Measurements from ENCODE around the gene ZFP30. TPM values are rescaled to one million over a fixed set of nuclear protein-coding genes. Genes with fewer than 3 reads are reported as not detected.
A peak's percentile ranks its signal among the peaks of the same experiment; 100 is the strongest.

The ZFP30 gene
- total RNA-seq, 1 experiment from 2014 or later, result 15.5 TPM

DNA sequence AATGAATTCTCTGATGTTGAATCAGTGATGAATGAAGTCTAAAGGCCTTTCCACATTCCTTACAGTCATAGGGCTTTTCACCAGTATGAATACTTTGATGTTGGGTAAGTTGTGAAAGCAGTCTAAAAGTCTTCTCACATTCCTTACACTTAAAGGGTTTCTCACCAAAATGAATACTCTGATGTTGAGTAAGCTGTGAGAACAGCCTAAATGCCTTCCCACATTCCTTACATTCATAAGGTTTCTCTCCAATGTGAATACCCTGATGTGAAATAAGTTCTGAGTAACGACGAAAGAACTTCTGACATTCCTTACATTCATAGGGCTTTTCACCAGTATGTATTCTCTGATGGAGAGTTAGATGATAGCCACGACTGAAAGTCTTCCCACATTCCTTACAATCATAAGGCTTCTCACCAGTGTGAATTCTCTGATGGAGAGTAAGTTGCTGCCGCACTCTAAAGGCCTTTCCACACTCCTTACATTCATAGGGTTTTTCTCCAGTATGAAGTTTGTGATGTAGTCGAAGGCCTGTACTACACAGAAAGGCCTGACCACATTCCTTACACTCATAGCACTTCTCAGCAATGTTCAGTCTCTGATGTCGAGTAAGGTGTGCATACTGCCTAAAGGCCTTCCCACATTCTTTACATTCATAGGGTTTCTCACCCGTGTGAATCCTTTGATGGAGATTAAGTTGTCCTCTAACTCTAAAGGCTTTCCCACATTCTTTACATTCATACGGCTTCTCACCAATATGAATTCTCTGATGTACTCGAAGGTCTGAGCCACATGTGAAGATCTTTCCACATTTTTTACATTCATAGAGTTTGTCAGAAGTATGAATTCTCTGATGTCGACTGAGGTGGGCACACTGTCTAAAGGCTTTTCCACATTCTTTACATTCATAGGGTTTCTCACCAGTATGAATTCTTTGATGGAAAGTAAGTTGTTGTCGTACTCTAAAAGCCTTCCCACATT lies 19.9 kb downstream of the ZFP30 start:
- Histone ChIP-seq H3K9me3 (peaks cover 70% of the 10 kb centered on the region), H3K4me1 (no peaks in the 10 kb centered on the region), H3K27me3 (replicated peaks; ENCODE audit: control insufficient read depth, insufficient read depth, low read length) (no peaks in the 10 kb centered on the region), H3K4me3 (ENCODE audit: low read depth, low read length) (no peak overlapping the region), H3K36me3 (ENCODE audit: control insufficient read depth, insufficient read depth, low read length) (peaks cover 3% of the 10 kb centered on the region; the same call in 1 of the 2 replicates)
- DNase-seq, result no peak
- H3K4me1 Mint-ChIP-seq (ENCODE audit: low read depth, unreplicated experiment), result peaks cover 7% of the 10 kb centered on the region
- no peaks in the 10 kb centered on the region for H3K27me3 Mint-ChIP-seq (ENCODE audit: insufficient read depth, unreplicated experiment)
- ChIA-PET POLR2A (interaction anchor here (0.5 kb wide), 1 partner anchor 265 kb away, joined by 4 read pairs; the partner anchor contains the start of gene ZNF527), CTCF (no interaction called here)
- H3K4me3 Mint-ChIP-seq (ENCODE audit: unreplicated experiment), result no peak overlapping the region
- peaks cover 58% of the 10 kb centered on the region for H3K9me3 Mint-ChIP-seq (ENCODE audit: unreplicated experiment)
- TF ChIP-seq, protein P1, sequence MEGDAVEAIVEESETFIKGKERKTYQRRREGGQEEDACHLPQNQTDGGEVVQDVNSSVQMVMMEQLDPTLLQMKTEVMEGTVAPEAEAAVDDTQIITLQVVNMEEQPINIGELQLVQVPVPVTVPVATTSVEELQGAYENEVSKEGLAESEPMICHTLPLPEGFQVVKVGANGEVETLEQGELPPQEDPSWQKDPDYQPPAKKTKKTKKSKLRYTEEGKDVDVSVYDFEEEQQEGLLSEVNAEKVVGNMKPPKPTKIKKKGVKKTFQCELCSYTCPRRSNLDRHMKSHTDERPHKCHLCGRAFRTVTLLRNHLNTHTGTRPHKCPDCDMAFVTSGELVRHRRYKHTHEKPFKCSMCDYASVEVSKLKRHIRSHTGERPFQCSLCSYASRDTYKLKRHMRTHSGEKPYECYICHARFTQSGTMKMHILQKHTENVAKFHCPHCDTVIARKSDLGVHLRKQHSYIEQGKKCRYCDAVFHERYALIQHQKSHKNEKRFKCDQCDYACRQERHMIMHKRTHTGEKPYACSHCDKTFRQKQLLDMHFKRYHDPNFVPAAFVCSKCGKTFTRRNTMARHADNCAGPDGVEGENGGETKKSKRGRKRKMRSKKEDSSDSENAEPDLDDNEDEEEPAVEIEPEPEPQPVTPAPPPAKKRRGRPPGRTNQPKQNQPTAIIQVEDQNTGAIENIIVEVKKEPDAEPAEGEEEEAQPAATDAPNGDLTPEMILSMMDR (IDR thresholded peaks at IDR 0.05; ENCODE audit: insufficient read depth in 1 of 2, low read depth in 1 of 2, low read length in 1 of 2, severe bottlenecking in 1 of 2, unreplicated experiment in 1 of 2), result no peak
- H3K27ac Mint-ChIP-seq (ENCODE audit: unreplicated experiment), result no peak overlapping the region
- peaks cover 51% of the 10 kb centered on the region for H3K36me3 Mint-ChIP-seq (ENCODE audit: insufficient read depth, unreplicated experiment)
- no TSS peak for BruUV-seq (replicated peaks)
- intact Hi-C loops (cut with micrococcal nuclease; ENCODE audit: unreplicated experiment), result no loop called here

DNA sequence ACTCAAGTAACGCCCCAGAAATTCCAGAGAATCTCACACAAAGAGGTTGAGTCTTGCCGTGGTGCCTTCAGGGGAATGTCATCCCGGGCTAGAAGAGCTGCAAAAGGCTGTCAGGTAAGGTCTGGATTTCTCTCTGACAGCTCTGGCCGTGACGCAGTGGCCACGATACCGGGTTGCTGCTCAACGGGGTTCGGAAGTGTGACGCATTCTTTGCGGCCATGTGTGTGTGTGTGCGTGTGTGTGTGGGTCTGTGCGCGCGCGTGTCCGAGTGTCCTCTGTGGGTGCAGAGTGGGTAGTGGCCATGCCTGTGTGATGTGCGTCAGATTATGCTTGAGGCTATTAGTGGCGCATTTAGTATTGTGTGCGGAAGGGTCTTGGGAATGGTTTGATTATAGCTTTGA lies 60.3 kb downstream of the ZFP30 start:
- peaks cover 20% of the 10 kb centered on the region for H3K36me3 Mint-ChIP-seq (ENCODE audit: insufficient read depth, unreplicated experiment)
- no TSS peak for BruUV-seq (replicated peaks)
- peaks cover 4% of the 10 kb centered on the region for H3K9me3 ChIP-seq
- CTCF ChIA-PET, result interaction anchor here (0.5 to 1.1 kb wide), 2 partner anchors 12 to 124 kb away, joined by 3 read pairs; partner anchors contain the start of gene ZNF607
- no peak for DNase-seq
- H3K4me3 ChIP-seq (ENCODE audit: low read depth, low read length), result peak overlapping the region; percentile 73
- H3K27me3 Mint-ChIP-seq (ENCODE audit: insufficient read depth, unreplicated experiment), result no peaks in the 10 kb centered on the region
- no peaks in the 10 kb centered on the region for H3K4me1 ChIP-seq
- peaks cover 10% of the 10 kb centered on the region for H3K9me3 Mint-ChIP-seq (ENCODE audit: unreplicated experiment)
- no peaks in the 10 kb centered on the region for H3K36me3 ChIP-seq (ENCODE audit: control insufficient read depth, insufficient read depth, low read length)
- H3K4me3 Mint-ChIP-seq (ENCODE audit: unreplicated experiment), result peak overlapping the region; percentile 95
- H3K4me1 Mint-ChIP-seq (ENCODE audit: low read depth, unreplicated experiment), result peaks cover 15% of the 10 kb centered on the region
- no peaks in the 10 kb centered on the region for H3K27me3 ChIP-seq (replicated peaks; ENCODE audit: control insufficient read depth, insufficient read depth, low read length)
- peak overlapping the region; percentile 98 for H3K27ac Mint-ChIP-seq (ENCODE audit: unreplicated experiment)
- POLR2A ChIA-PET, result interaction anchor here (1.0 to 1.5 kb wide), 3 partner anchors 125 to 278 kb away, joined by 3 to 7 read pairs (median 5); partner anchors contain the start of genes ZNF527 and ZNF607
- intact Hi-C loops (cut with micrococcal nuclease; ENCODE audit: unreplicated experiment), result loop anchor here (1.0 to 2.0 kb wide), 4 partner anchors 61 to 224 kb away; partner anchors contain the start of genes ZNF527, ZNF573 and ZNF607
- TF ChIP-seq, protein P1 (IDR thresholded peaks at IDR 0.05; ENCODE audit: insufficient read depth in 1 of 2, low read depth in 1 of 2, low read length in 1 of 2, severe bottlenecking in 1 of 2, unreplicated experiment in 1 of 2), result no peak

DNA sequence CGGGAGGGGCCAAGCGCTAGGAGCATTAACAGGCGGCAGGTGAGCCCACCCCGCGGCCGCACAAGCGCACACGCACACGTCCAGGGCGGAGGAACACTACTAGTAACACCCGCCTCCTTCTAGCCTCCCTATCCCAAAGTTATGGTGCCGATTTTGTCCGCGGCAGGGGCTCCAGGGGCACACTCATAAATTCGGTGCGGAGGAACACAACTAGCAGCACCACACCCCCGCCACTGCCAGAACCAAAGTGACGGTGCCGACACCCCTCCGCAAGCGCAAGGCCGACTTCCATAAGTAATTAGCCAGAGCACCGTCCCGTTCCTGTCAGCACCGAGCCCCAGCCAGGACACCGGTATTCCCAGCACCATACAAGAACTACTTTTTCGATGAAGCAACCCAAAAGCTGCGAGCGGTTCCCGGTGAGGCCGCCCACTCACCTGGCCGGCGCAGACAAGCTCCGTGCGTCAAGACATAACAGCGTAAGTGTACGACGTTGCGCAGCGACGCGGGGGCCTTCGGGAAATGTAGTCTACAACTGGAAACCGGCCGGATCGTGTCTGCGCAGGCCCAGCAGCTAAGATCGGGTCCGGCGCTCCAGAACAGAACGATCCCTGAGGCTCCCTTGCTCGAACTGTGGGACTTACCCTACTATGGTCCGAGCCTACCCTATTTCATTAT lies 60.8 kb downstream of the ZFP30 start, which contains the start of the genes ZNF540 and ZNF571:
ZNF540 (plus strand) TSS at position 573 of the 678 bp plus-strand sequence. CDS start 3,572 bp downstream, outside the sequence.
ZNF571 (minus strand) TSS at position 489 of the 678 bp plus-strand sequence. CDS start 8,116 bp downstream, outside the sequence.
- Mint-ChIP-seq H3K9me3 (ENCODE audit: unreplicated experiment) (peaks cover 10% of the 10 kb centered on the region), H3K4me3 (ENCODE audit: unreplicated experiment) (peak within 1 kb of the TSS; percentile 95), H3K4me1 (ENCODE audit: low read depth, unreplicated experiment) (peaks cover 15% of the 10 kb centered on the region), H3K36me3 (ENCODE audit: insufficient read depth, unreplicated experiment) (peaks cover 20% of the 10 kb centered on the region), H3K27me3 (ENCODE audit: insufficient read depth, unreplicated experiment) (no peaks in the 10 kb centered on the region), H3K27ac (ENCODE audit: unreplicated experiment) (peak within 1 kb of the TSS; percentile 98)
- peak; percentile 93 to 95 for DNase-seq
- Histone ChIP-seq H3K9me3 (peaks cover 4% of the 10 kb centered on the region), H3K36me3 (ENCODE audit: control insufficient read depth, insufficient read depth, low read length) (no peaks in the 10 kb centered on the region), H3K4me1 (no peaks in the 10 kb centered on the region), H3K27me3 (replicated peaks; ENCODE audit: control insufficient read depth, insufficient read depth, low read length) (no peaks in the 10 kb centered on the region), H3K4me3 (ENCODE audit: low read depth, low read length) (peak within 1 kb of the TSS; percentile 73)
- POLR2A ChIA-PET, result interaction anchor here (1.0 to 1.5 kb wide), 3 partner anchors 125 to 277 kb away, joined by 3 to 7 read pairs (median 5); partner anchors contain the start of genes ZNF527 and ZNF607
- BruUV-seq (replicated peaks), result TSS peak; percentile 37
- CTCF ChIA-PET, result interaction anchor here (1.1 to 1.2 kb wide), 2 partner anchors 98 to 125 kb away, joined by 3 to 4 read pairs; partner anchors contain the start of gene ZNF607
- TF ChIP-seq, protein P1 (IDR thresholded peaks at IDR 0.05; ENCODE audit: insufficient read depth in 1 of 2, low read depth in 1 of 2, low read length in 1 of 2, severe bottlenecking in 1 of 2, unreplicated experiment in 1 of 2), result no peak
- intact Hi-C loops (cut with micrococcal nuclease; ENCODE audit: unreplicated experiment), result loop anchor here (1.0 to 2.0 kb wide), 4 partner anchors 62 to 223 kb away; partner anchors contain the start of genes ZNF527, ZNF573 and ZNF607

Measured in Caco-2 (cell line).